Vagina (tissue), 2 donors: ENCODE results near the gene SHF.

Experiments
- CTCF ChIP-seq, 3 experiments: fragments of 450-650 bp in 2 of 3; fragments of 200-600 bp in 1 of 3; sonication (generic) in 1 of 3; IDR thresholded peaks; one replicate each; pipeline ENCODE4 v1.5.1; 2017 to 2019; ENCODE audit warnings: antibody characterized with exemption in 3 of 3, mild to moderate bottlenecking in 2 of 3, moderate library complexity in 2 of 3
- POLR2AphosphoS5 ChIP-seq, 2 donors: sonication (generic); formaldehyde crosslinking; IDR thresholded peaks; one replicate each; pipeline ENCODE4 v1.9.0; 2017; ENCODE audit warnings: antibody characterized with exemption in 2 of 2, mild to moderate bottlenecking in 2 of 2, low read depth in 1 of 2; ENCODE audit not compliant: insufficient read depth in 1 of 2

GRCh38 chr15:45166834-45167630 lies 20.7 kb downstream of the SHF start:
- TF ChIP-seq CTCF (IDR thresholded peaks at IDR 0.05), result peak; percentile 9 to 52 (median 24)
- TF ChIP-seq POLR2AphosphoS5 (IDR thresholded peaks at IDR 0.05; ENCODE audit: insufficient read depth in 1 of 2, low read depth in 1 of 2), result peak in 1 of 2 donors; percentile 68
